ENCODE data around the gene PRDM15. TPM values are rescaled to one million over a fixed set of nuclear protein-coding genes. Genes with fewer than 3 reads are reported as not detected.

The PRDM15 gene
- total RNA-seq, 2 donors from 2014 or later: 6.7 to 18.1 TPM

DNA sequence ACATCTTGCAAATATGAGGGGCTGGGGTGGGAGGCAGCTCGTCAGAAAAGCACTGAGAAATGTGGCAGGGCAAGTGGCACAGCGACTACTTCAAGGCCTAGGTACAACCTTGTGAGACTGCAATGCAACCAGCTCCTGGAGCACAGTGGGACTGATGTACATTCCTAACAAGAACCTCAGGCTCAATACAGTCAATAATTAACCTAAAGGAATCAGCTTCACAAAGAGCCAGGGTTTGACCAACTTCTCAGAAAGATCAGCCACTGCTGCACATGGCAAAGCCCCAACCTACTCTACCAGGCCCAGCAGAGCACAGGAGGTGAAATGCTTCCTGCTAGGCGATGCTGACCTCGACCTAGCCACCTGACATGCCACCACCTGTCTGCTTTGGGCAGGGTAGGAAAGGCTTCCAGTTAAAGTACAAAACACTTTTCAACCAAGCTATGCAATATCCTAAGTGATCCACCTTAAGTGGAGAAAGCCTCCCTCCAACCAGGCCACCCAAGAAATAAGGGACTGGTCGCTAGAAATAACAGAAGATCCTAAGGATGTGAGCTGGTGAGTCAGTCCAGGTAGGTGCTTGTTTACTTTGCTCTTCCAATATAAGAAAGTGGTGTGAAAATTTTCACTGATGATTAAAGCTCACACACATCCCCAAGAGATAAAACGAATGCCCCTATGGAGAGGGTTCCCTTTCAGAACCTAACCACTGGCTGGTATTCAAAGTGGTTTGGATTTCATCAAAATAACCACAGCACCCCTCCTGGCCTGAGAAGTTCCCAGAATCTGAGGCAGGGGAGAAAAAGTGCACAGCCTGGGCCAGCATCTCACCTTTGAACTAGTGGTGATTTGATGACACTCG is 114.4 kb downstream of the PRDM15 start:
- WGBS: 42% methylated on average over 7 of the region's 7 CpGs
- Histone ChIP-seq H3K36me3 (no peaks in the 10 kb centered on the region), H3K27me3 (replicated peaks; ENCODE audit: insufficient read depth) (no peaks in the 10 kb centered on the region), H3K4me3 (peak overlapping the region; percentile 63 to 70), H3K4me1 (replicated peaks) (peaks cover 16% of the 10 kb centered on the region), H3K27ac (peak overlapping the region; percentile 83 to 85), H3K9me3 (no peaks in the 10 kb centered on the region)
- intact Hi-C loops (cut with DNase I): no loop called here
- DNase-seq (ENCODE audit: low spot score): no peak
- TF ChIP-seq POLR2A (IDR thresholded peaks at IDR 0.05): peak; percentile 16
- TF ChIP-seq POLR2AphosphoS5 (IDR thresholded peaks at IDR 0.05): no peak
- TF ChIP-seq, protein P1, sequence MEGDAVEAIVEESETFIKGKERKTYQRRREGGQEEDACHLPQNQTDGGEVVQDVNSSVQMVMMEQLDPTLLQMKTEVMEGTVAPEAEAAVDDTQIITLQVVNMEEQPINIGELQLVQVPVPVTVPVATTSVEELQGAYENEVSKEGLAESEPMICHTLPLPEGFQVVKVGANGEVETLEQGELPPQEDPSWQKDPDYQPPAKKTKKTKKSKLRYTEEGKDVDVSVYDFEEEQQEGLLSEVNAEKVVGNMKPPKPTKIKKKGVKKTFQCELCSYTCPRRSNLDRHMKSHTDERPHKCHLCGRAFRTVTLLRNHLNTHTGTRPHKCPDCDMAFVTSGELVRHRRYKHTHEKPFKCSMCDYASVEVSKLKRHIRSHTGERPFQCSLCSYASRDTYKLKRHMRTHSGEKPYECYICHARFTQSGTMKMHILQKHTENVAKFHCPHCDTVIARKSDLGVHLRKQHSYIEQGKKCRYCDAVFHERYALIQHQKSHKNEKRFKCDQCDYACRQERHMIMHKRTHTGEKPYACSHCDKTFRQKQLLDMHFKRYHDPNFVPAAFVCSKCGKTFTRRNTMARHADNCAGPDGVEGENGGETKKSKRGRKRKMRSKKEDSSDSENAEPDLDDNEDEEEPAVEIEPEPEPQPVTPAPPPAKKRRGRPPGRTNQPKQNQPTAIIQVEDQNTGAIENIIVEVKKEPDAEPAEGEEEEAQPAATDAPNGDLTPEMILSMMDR (IDR thresholded peaks at IDR 0.05): peak in 1 of 4 experiments; percentile 4

DNA sequence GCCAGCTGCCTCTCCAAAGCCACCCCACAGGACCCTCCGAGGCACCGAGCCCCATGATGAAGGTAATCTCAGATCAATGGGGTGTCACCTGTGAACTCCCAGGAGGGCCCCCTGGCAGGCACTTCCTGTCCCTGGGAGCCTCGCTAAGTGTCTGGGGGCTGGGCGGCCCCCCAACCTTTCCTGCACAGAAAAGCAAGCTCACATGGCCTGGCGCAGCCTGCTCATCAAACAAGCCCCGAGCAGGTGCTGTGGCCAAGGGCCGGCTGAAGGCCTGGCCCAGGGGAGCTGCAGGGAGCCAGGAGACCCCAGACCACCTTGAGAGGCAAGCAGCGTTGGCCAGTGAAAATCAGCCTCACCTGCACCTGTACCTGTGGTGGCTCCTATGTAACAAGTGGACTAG is 115.1 kb downstream of the PRDM15 start:
- no peak for TF ChIP-seq POLR2A (IDR thresholded peaks at IDR 0.05)
- no peak for TF ChIP-seq POLR2AphosphoS5 (IDR thresholded peaks at IDR 0.05)
- TF ChIP-seq, protein P1 (IDR thresholded peaks at IDR 0.05): no peak
- Histone ChIP-seq H3K4me1 (replicated peaks) (peaks cover 19% of the 10 kb centered on the region), H3K27me3 (replicated peaks; ENCODE audit: insufficient read depth) (no peaks in the 10 kb centered on the region), H3K27ac (peak overlapping the region; percentile 83 to 85), H3K9me3 (no peaks in the 10 kb centered on the region), H3K36me3 (no peaks in the 10 kb centered on the region), H3K4me3 (peak overlapping the region in 1 of 2 donors; percentile 12)
- DNase-seq (ENCODE audit: low spot score): no peak
- intact Hi-C loops (cut with DNase I): no loop called here
- WGBS: 58% methylated on average over 8 of the region's 8 CpGs

DNA sequence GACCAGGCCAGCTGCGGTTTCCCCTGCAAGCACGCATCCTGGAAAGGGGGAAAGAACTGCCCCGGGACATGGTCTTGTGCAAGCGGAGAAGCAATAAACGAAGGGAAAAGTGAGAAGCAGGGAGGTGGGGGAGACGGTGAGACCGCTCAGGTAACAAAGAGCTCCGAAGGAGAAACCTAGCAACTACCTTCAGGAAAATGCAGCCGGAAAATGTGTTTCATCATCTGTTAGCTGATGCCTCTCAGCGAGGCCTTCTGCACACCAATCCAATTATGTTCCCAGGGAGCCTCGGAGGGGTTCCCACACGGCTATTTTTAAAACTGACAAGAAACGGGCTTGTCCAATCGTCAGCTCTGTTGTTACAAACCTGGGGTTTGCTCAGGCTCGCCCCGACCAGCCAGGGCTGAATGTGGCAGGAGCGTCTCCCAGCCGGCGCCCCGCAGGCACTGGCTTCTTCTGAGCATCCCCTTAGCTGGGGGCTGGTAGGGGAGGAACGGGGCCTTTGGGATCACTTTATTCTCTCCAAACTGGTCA is 115.7 kb downstream of the PRDM15 start:
- Histone ChIP-seq H3K27ac (peak overlapping the region; percentile 83 to 85), H3K27me3 (replicated peaks; ENCODE audit: insufficient read depth) (no peaks in the 10 kb centered on the region), H3K36me3 (no peaks in the 10 kb centered on the region), H3K4me3 (peak overlapping the region in 1 of 2 donors; percentile 12), H3K4me1 (replicated peaks) (peaks cover 19% of the 10 kb centered on the region), H3K9me3 (no peaks in the 10 kb centered on the region)
- 28% methylated on average over 21 of the region's 21 CpGs for WGBS
- TF ChIP-seq, protein P1 (IDR thresholded peaks at IDR 0.05): no peak
- peak; percentile 49 for TF ChIP-seq POLR2AphosphoS5 (IDR thresholded peaks at IDR 0.05)
- intact Hi-C loops (cut with DNase I): no loop called here
- peak; percentile 63 for DNase-seq (ENCODE audit: low spot score)

DNA sequence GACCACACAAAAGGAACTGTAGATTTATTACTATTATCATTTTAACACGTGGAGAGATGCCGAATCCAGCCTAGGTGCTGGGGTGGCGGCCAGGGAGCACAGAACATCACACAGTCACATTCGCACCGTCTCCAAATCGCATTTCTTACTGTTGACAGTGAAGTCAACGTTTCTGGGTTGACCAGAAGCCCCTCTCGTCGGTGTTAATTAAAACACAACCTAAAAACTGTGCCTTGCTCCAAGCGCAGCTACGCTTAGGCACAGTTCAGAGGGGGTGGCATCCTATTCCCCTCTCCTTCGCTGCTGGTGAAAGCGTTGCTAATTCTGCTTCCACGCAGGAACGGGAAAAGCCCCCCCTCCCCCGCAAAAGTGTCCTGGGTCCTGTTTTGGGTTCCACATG is 116.4 kb downstream of the PRDM15 start:
- Histone ChIP-seq H3K9me3 (no peaks in the 10 kb centered on the region), H3K4me3 (peak overlapping the region in 1 of 2 donors; percentile 22), H3K27me3 (replicated peaks; ENCODE audit: insufficient read depth) (no peaks in the 10 kb centered on the region), H3K36me3 (no peaks in the 10 kb centered on the region), H3K27ac (peak overlapping the region; percentile 73 to 83), H3K4me1 (replicated peaks) (peaks cover 19% of the 10 kb centered on the region)
- 35% methylated on average over 16 of the region's 16 CpGs for WGBS
- TF ChIP-seq, protein P1 (IDR thresholded peaks at IDR 0.05): no peak
- no peak for TF ChIP-seq POLR2A (IDR thresholded peaks at IDR 0.05)
- no peak for TF ChIP-seq POLR2AphosphoS5 (IDR thresholded peaks at IDR 0.05)
- no peak for DNase-seq (ENCODE audit: low spot score)
- intact Hi-C loops (cut with DNase I): no loop called here

Measured in prostate gland (tissue), 2 donors.